Astrocyte of the cerebellum (primary cell): ENCODE results near the gene CCNT2.
A peak's percentile ranks its signal among the peaks of the same experiment; 100 is the strongest.

Experiments
- DNase-seq: peaks from one replicate; pipeline ENCODE4 v3.0.0-alpha.2; 2011; ENCODE audit warnings: low read depth
- H3K4me3 ChIP-seq: 2 replicates; pipeline ENCODE4 v1.5.1; 2011; ENCODE audit warnings: mild to moderate bottlenecking, low read depth, low read length, moderate library complexity
- in situ Hi-C: cut with HindIII; loops from 2 replicates; pipeline ENCODE4 v1.10.0; 2017; ENCODE audit warnings: low sequenced_read_pairs
- TF ChIP-seq, protein P1 (sequence below): IDR thresholded peaks from 2 replicates; pipeline ENCODE4 v1.5.1; 2012; ENCODE audit warnings: low read length, low read depth, moderate library complexity, mild to moderate bottlenecking; ENCODE audit errors: missing control alignments

Gene CCNT2

DNA sequence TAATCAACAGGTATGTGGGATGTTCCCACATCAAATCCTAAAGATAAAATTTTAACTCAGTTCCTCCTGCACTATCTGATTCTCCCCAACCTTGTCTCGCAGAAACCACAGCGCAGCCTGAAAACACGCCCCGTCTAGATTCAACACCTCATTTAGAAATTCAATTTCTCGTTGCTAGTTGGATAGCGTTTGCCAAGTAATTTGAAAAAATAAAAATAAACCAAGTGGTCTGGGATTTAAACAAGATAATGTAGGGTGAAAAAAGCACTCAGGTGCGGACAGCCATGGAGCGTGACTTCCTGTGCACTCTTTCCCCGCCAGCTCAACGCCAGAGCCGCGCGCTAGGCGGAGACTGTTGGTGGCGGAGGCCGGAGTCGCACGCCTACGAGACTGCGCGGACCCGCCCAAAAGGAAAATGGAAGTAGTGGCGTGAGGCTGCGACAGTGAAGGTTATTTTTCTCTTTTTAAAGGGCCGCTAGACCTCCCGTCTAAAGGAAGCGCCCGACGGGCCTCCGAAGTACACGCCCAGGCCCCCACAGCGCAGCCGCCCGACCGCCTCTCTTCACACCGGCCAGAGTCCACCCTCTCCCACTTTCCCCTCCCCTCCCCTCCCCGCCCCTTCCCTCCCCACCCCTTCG, 615 bp upstream of the CCNT2 start:
- DNase-seq = no peak

GRCh38 chr2:134919341-134920210, 954 bp downstream of the CCNT2 start:
- TF ChIP-seq, protein P1, sequence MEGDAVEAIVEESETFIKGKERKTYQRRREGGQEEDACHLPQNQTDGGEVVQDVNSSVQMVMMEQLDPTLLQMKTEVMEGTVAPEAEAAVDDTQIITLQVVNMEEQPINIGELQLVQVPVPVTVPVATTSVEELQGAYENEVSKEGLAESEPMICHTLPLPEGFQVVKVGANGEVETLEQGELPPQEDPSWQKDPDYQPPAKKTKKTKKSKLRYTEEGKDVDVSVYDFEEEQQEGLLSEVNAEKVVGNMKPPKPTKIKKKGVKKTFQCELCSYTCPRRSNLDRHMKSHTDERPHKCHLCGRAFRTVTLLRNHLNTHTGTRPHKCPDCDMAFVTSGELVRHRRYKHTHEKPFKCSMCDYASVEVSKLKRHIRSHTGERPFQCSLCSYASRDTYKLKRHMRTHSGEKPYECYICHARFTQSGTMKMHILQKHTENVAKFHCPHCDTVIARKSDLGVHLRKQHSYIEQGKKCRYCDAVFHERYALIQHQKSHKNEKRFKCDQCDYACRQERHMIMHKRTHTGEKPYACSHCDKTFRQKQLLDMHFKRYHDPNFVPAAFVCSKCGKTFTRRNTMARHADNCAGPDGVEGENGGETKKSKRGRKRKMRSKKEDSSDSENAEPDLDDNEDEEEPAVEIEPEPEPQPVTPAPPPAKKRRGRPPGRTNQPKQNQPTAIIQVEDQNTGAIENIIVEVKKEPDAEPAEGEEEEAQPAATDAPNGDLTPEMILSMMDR = no peak
- in situ Hi-C loops = loop anchor here (25.0 kb wide), 1 partner anchor 457 kb away; no protein-coding TSS in a partner anchor
- DNase-seq = no peak
- peak overlapping the region; percentile 99 for H3K4me3 ChIP-seq

More for the DNA sequence above, 615 bp upstream of the CCNT2 start:
- in situ Hi-C loops = loop anchor here (25.0 kb wide), 1 partner anchor 456 kb away; no protein-coding TSS in a partner anchor
- peak overlapping the region; percentile 99 for H3K4me3 ChIP-seq
- TF ChIP-seq, protein P1 = peak; percentile 35

DNA sequence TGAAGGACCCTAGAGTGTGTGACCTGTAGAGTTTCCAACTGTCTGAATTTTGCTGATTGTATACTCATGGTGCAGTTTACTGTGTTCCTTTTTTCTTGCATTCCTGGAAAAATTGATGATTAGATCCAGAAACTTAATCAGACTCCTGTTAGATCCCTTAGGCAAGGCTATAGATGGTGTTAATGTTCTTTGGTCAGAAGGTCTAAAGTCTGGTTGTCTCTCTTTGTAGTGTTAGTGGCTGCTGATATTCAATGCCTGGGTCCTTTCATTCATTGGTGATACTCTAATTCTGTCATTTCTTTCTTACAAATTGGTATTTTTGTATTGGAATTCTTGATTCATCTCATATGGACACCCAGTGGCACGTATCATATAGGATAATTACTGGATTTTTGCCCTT, 6.3 kb downstream of the CCNT2 start:
- in situ Hi-C loops = loop anchor here (25.0 kb wide), 1 partner anchor 463 kb away; no protein-coding TSS in a partner anchor
- TF ChIP-seq, protein P1 = no peak
- no peak overlapping the region for H3K4me3 ChIP-seq
- DNase-seq = no peak

DNA sequence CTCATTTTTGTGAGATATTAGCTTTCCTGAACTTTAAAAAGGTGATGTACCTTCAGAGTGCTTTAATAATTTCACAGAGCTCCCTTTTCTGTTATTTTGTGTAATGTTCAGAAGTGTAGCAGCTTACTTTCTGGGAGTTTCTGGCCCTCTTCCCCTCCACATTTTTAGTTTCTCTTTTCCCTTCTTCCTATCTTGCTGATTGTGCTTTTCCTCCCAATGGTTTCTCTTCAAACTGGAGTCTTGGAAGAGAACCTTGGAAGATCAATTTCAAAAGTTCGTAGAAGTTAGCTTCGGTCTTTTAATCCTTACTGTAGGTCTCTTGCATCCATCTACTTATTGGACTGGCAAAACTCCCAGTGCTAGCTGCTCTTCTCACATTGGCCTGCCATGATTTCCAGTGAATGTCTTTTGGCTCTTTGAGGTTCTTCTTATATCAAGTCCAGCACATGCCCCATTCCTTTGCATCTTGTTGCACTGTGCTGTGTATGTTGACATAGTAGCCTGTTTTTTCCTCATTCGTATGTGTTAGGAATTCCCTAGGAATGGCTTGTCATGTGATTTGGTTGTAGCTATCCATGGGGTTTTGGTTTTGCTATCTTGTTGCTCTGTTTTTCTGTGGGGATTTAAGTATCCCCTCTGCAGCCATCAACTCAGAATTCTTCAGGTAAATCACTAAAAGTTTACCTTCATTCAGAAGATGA, 7.8 kb downstream of the CCNT2 start:
- in situ Hi-C loops = no loop called here
- no peak overlapping the region for H3K4me3 ChIP-seq
- TF ChIP-seq, protein P1 = no peak
- DNase-seq = no peak

DNA sequence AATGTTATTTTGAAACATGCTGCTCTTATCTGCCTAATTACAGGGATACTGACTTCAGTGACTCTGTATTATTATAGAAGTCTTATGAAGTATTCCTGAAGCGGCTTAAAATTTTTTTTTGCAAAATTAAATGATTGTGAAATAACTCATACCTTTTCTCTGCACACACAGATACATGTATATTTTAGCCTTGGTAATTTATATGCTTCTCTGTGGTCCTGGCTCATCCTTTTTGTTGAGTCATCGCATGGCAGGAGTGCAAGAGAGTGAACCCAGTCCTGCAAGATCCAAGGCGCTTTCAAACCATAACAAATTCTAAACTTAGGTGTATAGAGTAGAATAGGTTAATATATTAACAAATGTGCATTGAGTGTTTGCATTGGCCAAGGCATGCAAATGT, 8.6 kb downstream of the CCNT2 start:
- DNase-seq = peak; percentile 36
- in situ Hi-C loops = no loop called here
- H3K4me3 ChIP-seq = no peak overlapping the region
- TF ChIP-seq, protein P1 = no peak

DNA sequence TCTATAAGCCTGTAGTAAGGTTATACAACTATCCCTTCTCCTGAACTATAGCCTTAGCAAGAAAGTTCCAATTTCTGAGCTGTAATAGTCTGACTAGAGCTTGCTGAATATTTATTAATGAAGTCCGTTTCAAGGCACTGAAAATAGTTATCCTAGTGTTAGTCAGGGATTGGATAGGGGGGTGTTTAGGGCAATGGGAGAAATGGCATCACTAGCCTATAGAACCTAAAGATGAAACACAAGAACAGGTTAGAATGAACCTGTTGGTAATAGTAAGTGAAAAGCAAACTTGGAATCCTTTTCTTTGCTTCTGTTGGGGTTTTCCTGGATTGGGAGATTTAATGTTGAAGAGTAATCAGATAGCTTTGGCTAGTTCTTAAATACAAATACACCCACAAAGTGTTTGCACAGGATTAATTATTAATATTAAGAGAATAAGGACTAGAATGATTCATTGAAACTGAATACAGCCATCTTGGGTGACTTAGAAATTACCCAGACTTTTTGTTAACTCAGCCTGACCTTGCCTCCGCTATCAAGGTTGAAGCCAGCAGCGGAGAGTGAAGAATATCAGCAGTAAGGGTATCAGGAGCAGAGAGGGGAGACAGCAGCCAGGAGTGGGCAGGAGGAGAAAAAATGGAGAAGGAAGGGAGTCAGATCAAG, 14.4 kb downstream of the CCNT2 start:
- in situ Hi-C loops = no loop called here
- TF ChIP-seq, protein P1 = no peak
- no peak for DNase-seq
- no peak overlapping the region for H3K4me3 ChIP-seq
